IMR-90 (cell line): ENCODE data around the gene COL19A1. TPM values are rescaled to one million over a fixed set of nuclear protein-coding genes. Genes with fewer than 3 reads are reported as not detected.

Source experiments
- ATAC-seq: fragments of 200-7000 bp; cut with Tn5 transposase; 2 replicates; pipeline ENCODE4 v1.9.1; 2020; ENCODE audit warnings: low read depth, mild to moderate bottlenecking, moderate library complexity
- BruUV-seq: library from RNA; stranded (reverse); fragments of 400-500 nt; replicated peaks from 2 replicates; lab custom pipeline; 2021; lab: Mats Ljungman, UMichigan
- CTCF ChIA-PET: fragments of 300-600 bp; formaldehyde crosslinking; extraction: SDS; loops from one replicate; lab custom pipeline; 2021; ENCODE audit warnings: antibody characterized with exemption; lab: Yijun Ruan, JAX
- POLR2A ChIA-PET: fragments of 300-600 bp; sonication (Branson Sonifier 250); formaldehyde crosslinking; loops from one replicate; lab custom pipeline; 2022; ENCODE audit warnings: antibody characterized with exemption; ENCODE audit not compliant: unreplicated experiment; lab: Charles Lee
- DNase-seq: peaks from one replicate; pipeline ENCODE4 v3.0.0; 2013
- H2AFZ ChIP-seq: replicated peaks from 2 replicates; pipeline ENCODE3; 2013; ENCODE audit warnings: low read length, mild to moderate bottlenecking; ENCODE audit not compliant: poor library complexity
- H2AK5ac ChIP-seq: 2 replicates; pipeline ENCODE4 v1.6.1; 2013; ENCODE audit warnings: low read depth, low read length, inconsistent platforms
- H2AK9ac ChIP-seq: replicated peaks from 2 replicates; pipeline ENCODE3; 2013; ENCODE audit warnings: mild to moderate bottlenecking, low read depth, low read length, moderate library complexity; ENCODE audit not compliant: poor library complexity
- H2BK120ac ChIP-seq: 2 replicates; pipeline ENCODE4 v1.6.1; 2013; ENCODE audit warnings: low read depth, low read length, inconsistent platforms
- H2BK15ac ChIP-seq: 3 replicates; pipeline ENCODE4 v1.6.1; 2013; ENCODE audit warnings: low read depth, low read length, inconsistent platforms
- H2BK20ac ChIP-seq: 2 replicates; pipeline ENCODE4 v1.6.1; 2013; ENCODE audit warnings: low read depth, mild to moderate bottlenecking, inconsistent platforms, low read length, moderate library complexity
- H2BK5ac ChIP-seq: 2 replicates; pipeline ENCODE4 v1.6.1; 2013; ENCODE audit warnings: mild to moderate bottlenecking, low read depth, low read length, inconsistent platforms; ENCODE audit not compliant: poor library complexity, severe bottlenecking
- H3K14ac ChIP-seq: replicated peaks from 2 replicates; pipeline ENCODE4 v1.6.1; 2013; ENCODE audit warnings: low read depth, low read length, inconsistent platforms
- H3K18ac ChIP-seq: 2 replicates; pipeline ENCODE4 v1.6.1; 2013; ENCODE audit warnings: low read depth, low read length, control low read depth
- H3K23ac ChIP-seq: 2 replicates; pipeline ENCODE4 v1.6.1; 2013; ENCODE audit warnings: low read depth, low read length, inconsistent platforms
- H3K27ac ChIP-seq: 2 replicates; pipeline ENCODE4 v1.5.1; 2013; ENCODE audit warnings: mild to moderate bottlenecking, control low read depth, low read length; ENCODE audit not compliant: insufficient read depth
- H3K27me3 ChIP-seq: 2 replicates; pipeline ENCODE4 v1.6.1; 2013; ENCODE audit warnings: low read length; ENCODE audit not compliant: control insufficient read depth, insufficient read depth
- H3K36me3 ChIP-seq: 2 replicates; pipeline ENCODE4 v1.6.1; 2013; ENCODE audit warnings: low read length, mixed read lengths; ENCODE audit not compliant: control insufficient read depth, insufficient read depth
- H3K4ac ChIP-seq: 2 replicates; pipeline ENCODE4 v1.6.1; 2013; ENCODE audit warnings: low read depth, low read length, inconsistent platforms
- H3K4me1 ChIP-seq: 2 replicates; pipeline ENCODE4 v1.6.1; 2013; ENCODE audit warnings: low read length, mixed read lengths; ENCODE audit not compliant: control insufficient read depth, insufficient read depth
- H3K4me2 ChIP-seq: 2 replicates; pipeline ENCODE4 v1.6.1; 2013; ENCODE audit warnings: low read depth, mild to moderate bottlenecking, control low read depth, low read length, moderate library complexity
- H3K4me3 ChIP-seq: 2 replicates; pipeline ENCODE4 v1.5.1; 2013; ENCODE audit warnings: low read depth, mild to moderate bottlenecking, control low read depth, low read length, moderate library complexity; ENCODE audit not compliant: insufficient read depth
- H3K56ac ChIP-seq: 2 replicates; pipeline ENCODE4 v1.6.1; 2013; ENCODE audit warnings: low read length, inconsistent platforms; ENCODE audit not compliant: insufficient read depth; ENCODE audit errors: extremely low read depth
- H3K79me1 ChIP-seq, 2 experiments: 2 replicates each; pipeline ENCODE4 v1.6.1; 2013; ENCODE audit warnings: low read length in 2 of 2, inconsistent platforms in 1 of 2, low read depth in 1 of 2
- H3K9ac ChIP-seq: 2 replicates; pipeline ENCODE4 v1.6.1; 2013; ENCODE audit warnings: low read depth, low read length, control low read depth
- H3K9me1 ChIP-seq: 2 replicates; pipeline ENCODE4 v1.6.1; 2013; ENCODE audit warnings: low read length, inconsistent platforms; ENCODE audit not compliant: insufficient read depth
- H3K9me3 ChIP-seq: 2 replicates; pipeline ENCODE4 v1.6.1; 2013; ENCODE audit warnings: low read length; ENCODE audit not compliant: control insufficient read depth, insufficient read depth
- H4K20me1 ChIP-seq: 2 replicates; pipeline ENCODE4 v1.6.1; 2013; ENCODE audit warnings: low read length, inconsistent platforms; ENCODE audit not compliant: insufficient read depth
- H4K5ac ChIP-seq: 2 replicates; pipeline ENCODE4 v1.6.1; 2013; ENCODE audit warnings: mild to moderate bottlenecking, low read depth, low read length, control low read depth
- H4K8ac ChIP-seq, 2 experiments: 2 replicates each; pipeline ENCODE4 v1.6.1; 2013; ENCODE audit warnings: low read depth in 2 of 2, low read length in 2 of 2, control low read depth in 1 of 2, inconsistent platforms in 1 of 2
- H4K91ac ChIP-seq: 2 replicates; pipeline ENCODE4 v1.6.1; 2013; ENCODE audit warnings: low read depth, low read length, inconsistent platforms; ENCODE audit not compliant: insufficient read depth
- CEBPB ChIP-seq: IDR thresholded peaks from 2 replicates; pipeline ENCODE4 v1.6.1; 2012; ENCODE audit warnings: low read depth, low read length, improper control_type of control experiment
- ELK1 ChIP-seq: fragments of 150-350 bp; IDR thresholded peaks from 2 replicates; pipeline ENCODE4 v1.6.1; 2016; ENCODE audit warnings: low read depth, mild to moderate bottlenecking, low read length, moderate library complexity, borderline replicate concordance
- MAFK ChIP-seq: IDR thresholded peaks from 2 replicates; pipeline ENCODE4 v1.6.1; 2012; ENCODE audit warnings: low read depth, low read length, improper control_type of control experiment
- MAZ ChIP-seq: IDR thresholded peaks from 2 replicates; pipeline ENCODE4 v1.6.1; 2012; ENCODE audit warnings: low read depth, mild to moderate bottlenecking, low read length, improper control_type of control experiment, moderate library complexity, borderline replicate concordance
- NFE2L2 ChIP-seq: fragments of 150-350 bp; IDR thresholded peaks from 2 replicates; pipeline ENCODE4 v1.6.1; 2016; ENCODE audit warnings: low read depth, mild to moderate bottlenecking, low read length
- RCOR1 ChIP-seq: IDR thresholded peaks from 2 replicates; pipeline ENCODE4 v1.6.1; 2012; ENCODE audit warnings: mild to moderate bottlenecking, low read length, improper control_type of control experiment; ENCODE audit not compliant: insufficient replicate concordance
- SMC3 ChIP-seq: fragments of 150-350 bp; IDR thresholded peaks from 2 replicates; pipeline ENCODE4 v1.6.1; 2016; ENCODE audit warnings: low read depth, mild to moderate bottlenecking, antibody characterized with exemption, low read length, moderate library complexity
- USF2 ChIP-seq: fragments of 150-350 bp; IDR thresholded peaks from 2 replicates; pipeline ENCODE4 v1.6.1; 2017; ENCODE audit warnings: mild to moderate bottlenecking, antibody characterized with exemption, low read length, low read depth
- WGBS, 2 experiments: methylation state at CpG; one replicate each; pipeline versions ENCODE4 v1.1.5 to v1.1.7; 2013; ENCODE audit warnings: missing lambda C conversion rate in 2 of 2; ENCODE audit not compliant: insufficient read length in 1 of 2; ENCODE audit errors: extremely low coverage in 2 of 2; 5-methylcytosine and 5-hydroxymethylcytosine counted together
- dilution Hi-C: fragments of 300-500 bp; cut with HindIII; formaldehyde crosslinking; loops from one replicate; pipeline ENCODE4 v1.14.3; 2018; ENCODE audit warnings: low sequenced_read_pairs; ENCODE audit not compliant: unreplicated experiment
- in situ Hi-C: fragments of 300-500 bp; cut with MboI; formaldehyde crosslinking; loops from 3 replicates; pipeline ENCODE4 v1.14.3; 2019; ENCODE audit warnings: low sequenced_read_pairs, inconsistent platforms, mixed read lengths
- intact Hi-C: fragments of 100-400 bp; cut with micrococcal nuclease; formaldehyde crosslinking; loops from 2 replicates; pipeline ENCODE4 v1.10.0; 2022
- polyA plus RNA-seq, 3 experiments: library from polyadenylated mRNA; depleted of rRNA; stranded (reverse); fragments of >200 nt; gene quantifications; 2 replicates each; pipeline ENCODE4 v1.2.3, GENCODE V29; 2012; ENCODE audit warnings: low replicate concordance in 1 of 3
- total RNA-seq: library from RNA; depleted of rRNA; stranded (reverse); fragments of >200 nt; gene quantifications from 2 replicates; pipeline ENCODE4 v1.2.3, GENCODE V29; 2012

COL19A1 gene
- total and polyA plus RNA-seq, 2 of the 4 experiments (the other 2 are of a cell fraction): under 0.01 TPM; not detected in 1

DNA sequence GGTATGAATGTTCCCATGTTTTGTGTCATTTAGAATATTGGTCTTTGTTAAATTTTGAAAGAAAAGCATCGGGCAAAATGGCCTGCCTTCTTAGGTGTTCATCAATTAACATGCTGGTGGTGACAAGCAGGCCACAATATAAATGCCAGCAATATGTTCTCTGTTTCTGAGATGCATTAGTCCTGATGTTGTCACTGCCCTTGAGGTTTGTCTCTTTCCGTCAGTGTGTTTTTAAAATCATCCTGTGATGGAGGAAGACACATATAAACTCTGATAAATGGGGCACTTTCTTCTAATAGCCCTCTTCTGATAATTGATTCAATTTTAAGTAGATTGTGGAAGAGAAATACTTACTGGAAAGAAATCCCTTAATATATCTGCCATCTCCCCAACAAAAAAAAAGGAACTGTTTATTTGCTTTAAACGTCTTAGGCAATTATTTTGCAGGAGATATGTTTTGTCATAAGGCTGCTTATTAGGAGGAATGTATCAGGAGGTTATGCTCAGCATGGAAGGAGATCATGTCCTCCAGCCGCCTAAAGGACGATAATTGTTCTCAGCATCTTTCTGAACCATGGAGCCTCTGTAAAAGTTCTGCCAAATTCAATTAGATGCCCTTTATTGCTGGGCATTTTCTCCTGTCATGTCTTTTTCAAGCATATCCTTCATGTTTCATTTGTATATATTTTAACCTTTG, 302.5 kb downstream of the COL19A1 start:
- dilution Hi-C loops: no loop called here
- no peaks in the 10 kb centered on the region for H3K9me3 ChIP-seq
- no peak overlapping the region for H2BK5ac ChIP-seq
- intact Hi-C loops: loop anchor here (5.0 kb wide), 1 partner anchor 332 kb away; no protein-coding TSS in a partner anchor
- no peaks in the 10 kb centered on the region for H3K79me1 ChIP-seq
- TF ChIP-seq ELK1 (no peak), CEBPB (no peak), MAFK (no peak), RCOR1 (no peak), NFE2L2 (no peak), SMC3 (no peak), MAZ (no peak), USF2 (no peak)
- no peak overlapping the region for H3K4ac ChIP-seq
- no TSS peak for BruUV-seq
- no peak overlapping the region for H4K8ac ChIP-seq
- in situ Hi-C loops: no loop called here
- no peak overlapping the region for H3K4me2 ChIP-seq
- H3K14ac ChIP-seq: no peak overlapping the region
- H2AK9ac ChIP-seq: no peak overlapping the region
- H2AFZ ChIP-seq: no peak overlapping the region
- no peak overlapping the region for H3K27ac ChIP-seq
- H3K4me3 ChIP-seq: no peak overlapping the region
- no peaks in the 10 kb centered on the region for H3K4me1 ChIP-seq
- H2BK120ac ChIP-seq: no peak overlapping the region
- no peak overlapping the region for H3K9ac ChIP-seq
- H3K18ac ChIP-seq: no peak overlapping the region
- DNase-seq (no peak), ATAC-seq (no peak)
- H3K23ac ChIP-seq: no peak overlapping the region
- ChIA-PET POLR2A (no interaction called here), CTCF (no interaction called here)
- H3K9me1 ChIP-seq: no peaks in the 10 kb centered on the region
- H2BK20ac ChIP-seq: no peak overlapping the region
- H2BK15ac ChIP-seq: no peak overlapping the region
- no peak overlapping the region for H4K5ac ChIP-seq
- no peaks in the 10 kb centered on the region for H3K36me3 ChIP-seq
- no peak overlapping the region for H2AK5ac ChIP-seq
- WGBS, 2 experiments: 40% methylated on average over 1 of the region's 5 CpGs; no CpG with 5 or more reads in 1 of the 2 experiments
- H4K20me1 ChIP-seq: no peaks in the 10 kb centered on the region
- no peaks in the 10 kb centered on the region for H3K27me3 ChIP-seq
- no peak overlapping the region for H4K91ac ChIP-seq
- H3K56ac ChIP-seq: no peak overlapping the region
